Epithelial cell of prostate (primary cell): ENCODE data around the gene GNB2.
A peak's percentile ranks its signal among the peaks of the same experiment; 100 is the strongest.
"Not testable (repeated sequence)": the region's sequence is repeated elsewhere in the genome, so short reads cannot be mapped to it uniquely, and the experiment has no call there.

Source experiments
- DNase-seq: peaks from one replicate; pipeline ENCODE4 v3.0.0-alpha.2; 2011; ENCODE audit warnings: low read depth, low spot score
- H3K27ac ChIP-seq: fragments of 450-650 bp; 2 replicates; pipeline ENCODE4 v1.5.1; 2017; ENCODE audit warnings: mild to moderate bottlenecking

The GNB2 gene

GRCh38 chr7:100692578-100692961 is 19.0 kb downstream of the GNB2 start:
- H3K27ac ChIP-seq: no peak overlapping the region
- no peak for DNase-seq

- DNase-seq: no peak
- peak overlapping the region; percentile 24 for H3K27ac ChIP-seq
Observed at GRCh38 chr7:100693312-100694097, 20.0 kb downstream of the GNB2 start.

GRCh38 chr7:100694098-100694745 is 20.7 kb downstream of the GNB2 start, which contains the start of gene GIGYF1:
TSS of gene GIGYF1 (minus strand) at chr7:100694250. CDS start at chr7:100688238, 6,012 bp downstream.
- DNase-seq: no peak
- peak within 1 kb of the TSS; percentile 24 for H3K27ac ChIP-seq

GRCh38 chr7:100696123-100696521 is 22.6 kb downstream of the GNB2 start:
- no peak for DNase-seq
- H3K27ac ChIP-seq: no peak overlapping the region

- H3K27ac ChIP-seq: no peak overlapping the region
- DNase-seq: no peak
Observed at GRCh38 chr7:100699018-100699417, 25.5 kb downstream of the GNB2 start.

- not testable (repeated sequence) for H3K27ac ChIP-seq
Observed at GRCh38 chr7:100701089-100701488, 27.5 kb downstream of the GNB2 start.

GRCh38 chr7:100705320-100705752 is 31.8 kb downstream of the GNB2 start:
- DNase-seq: no peak
- peak overlapping the region; percentile 58 for H3K27ac ChIP-seq

More at GRCh38 chr7:100701089-100701488, 27.5 kb downstream of the GNB2 start:
- DNase-seq: not testable (repeated sequence)

GRCh38 chr7:100705753-100706671 is 32.5 kb downstream of the GNB2 start, which contains the start of gene POP7:
TSS of gene POP7 (plus strand) at chr7:100706121. CDS start at chr7:100706831, 710 bp downstream.
- H3K27ac ChIP-seq: peak within 1 kb of the TSS; percentile 58
- peak; percentile 85 for DNase-seq

- peak overlapping the region; percentile 58 for H3K27ac ChIP-seq
- no peak for DNase-seq
Observed at GRCh38 chr7:100706672-100707311, 33.3 kb downstream of the GNB2 start.

- DNase-seq: no peak
Observed at GRCh38 chr7:100708395-100708794, 34.9 kb downstream of the GNB2 start.

GRCh38 chr7:100710452-100710851 is 36.9 kb downstream of the GNB2 start:
- DNase-seq: no peak
- H3K27ac ChIP-seq: no peak overlapping the region

More at GRCh38 chr7:100708395-100708794, 34.9 kb downstream of the GNB2 start:
- no peak overlapping the region for H3K27ac ChIP-seq

GRCh38 chr7:100711369-100711768 is 37.8 kb downstream of the GNB2 start:
- DNase-seq: no peak
- H3K27ac ChIP-seq: no peak overlapping the region

- no peak for DNase-seq
- H3K27ac ChIP-seq: no peak overlapping the region
Observed at GRCh38 chr7:100714725-100715124, 41.2 kb downstream of the GNB2 start.

GRCh38 chr7:100717073-100717472 is 43.5 kb downstream of the GNB2 start:
- DNase-seq, H3K27ac ChIP-seq: not testable (repeated sequence)

GRCh38 chr7:100719523-100720278 is 46.2 kb downstream of the GNB2 start:
- H3K27ac ChIP-seq: no peak overlapping the region
- DNase-seq: no peak

GRCh38 chr7:100720279-100720670 is 46.7 kb downstream of the GNB2 start, which contains the start of gene EPO:
TSS of gene EPO (plus strand) at chr7:100720468. CDS start at chr7:100720981, 513 bp downstream.
- DNase-seq: no peak
- H3K27ac ChIP-seq: no peak within 1 kb of the TSS

GRCh38 chr7:100720671-100721504 is 47.3 kb downstream of the GNB2 start:
- DNase-seq: no peak
- no peak overlapping the region for H3K27ac ChIP-seq

- no peak overlapping the region for H3K27ac ChIP-seq
- DNase-seq: no peak
Observed at GRCh38 chr7:100721505-100721812, 47.9 kb downstream of the GNB2 start.
